Activated CD8-positive, alpha-beta memory T cell treated with anti-CD3 and anti-CD28 coated beads, Interleukin-2, amount 10 ng/mL, durations not matched to agents 7 days and 5 days (primary cell): ENCODE data around the gene COX11. TPM values are rescaled to one million over a fixed set of nuclear protein-coding genes. Genes with fewer than 3 reads are reported as not detected.

Experiments used
- total RNA-seq, 2 experiments: library from RNA; stranded (reverse); gene quantifications; one replicate each; pipeline ENCODE4 v1.2.3, GENCODE V29; 2021

The COX11 gene
- total RNA-seq, 2 experiments from 2014 or later: 40.5 to 61.1 TPM

Other genes starting within 250 kb of the COX11 start
- gene TOM1L1, start 67.8 kb downstream of the COX11 start, total RNA-seq: under 1 TPM in 1 of 2 experiments, not detected in 1; 0.66 TPM
- 1 to 10 TPM; 8.2 to 9.4 TPM for gene STXBP4, start 111 bp upstream of the COX11 start, total RNA-seq